PFSK-1 (cell line): Measurements from ENCODE around the gene ALPI.

ENCODE experiments used
- FOXP2 ChIP-seq: optimal IDR thresholded peaks from 2 replicates; pipeline ENCODE3; 2011; ENCODE audit warnings: borderline replicate concordance, control low read depth, inconsistent platforms; ENCODE audit not compliant: insufficient read depth; ENCODE audit errors: extremely low read length, extremely low read depth
- POLR2AphosphoS5 ChIP-seq: IDR thresholded peaks from 2 replicates; pipeline ENCODE4 v1.6.1; 2012; ENCODE audit warnings: low read depth, mild to moderate bottlenecking, control low read depth, low read length, moderate library complexity
- SIN3A ChIP-seq: IDR thresholded peaks from 2 replicates; pipeline ENCODE4 v1.6.1; 2012; ENCODE audit warnings: mild to moderate bottlenecking, low read length, moderate library complexity, borderline replicate concordance; ENCODE audit not compliant: insufficient read depth
- TAF1 ChIP-seq: IDR thresholded peaks from 2 replicates; pipeline ENCODE4 v1.6.1; 2012; ENCODE audit warnings: low read length, control low read depth, borderline replicate concordance; ENCODE audit not compliant: insufficient read depth
- TF ChIP-seq, protein P1 (sequence below), 2 experiments: IDR thresholded peaks; 2 replicates each; pipeline versions ENCODE4 v1.6.1 to v1.8.0; 2011 to 2012; ENCODE audit warnings: low read depth in 2 of 2, low read length in 2 of 2, control low read depth in 1 of 2, inconsistent platforms in 1 of 2, mild to moderate bottlenecking in 1 of 2, moderate library complexity in 1 of 2; ENCODE audit not compliant: insufficient read depth in 1 of 2

The ALPI gene

DNA sequence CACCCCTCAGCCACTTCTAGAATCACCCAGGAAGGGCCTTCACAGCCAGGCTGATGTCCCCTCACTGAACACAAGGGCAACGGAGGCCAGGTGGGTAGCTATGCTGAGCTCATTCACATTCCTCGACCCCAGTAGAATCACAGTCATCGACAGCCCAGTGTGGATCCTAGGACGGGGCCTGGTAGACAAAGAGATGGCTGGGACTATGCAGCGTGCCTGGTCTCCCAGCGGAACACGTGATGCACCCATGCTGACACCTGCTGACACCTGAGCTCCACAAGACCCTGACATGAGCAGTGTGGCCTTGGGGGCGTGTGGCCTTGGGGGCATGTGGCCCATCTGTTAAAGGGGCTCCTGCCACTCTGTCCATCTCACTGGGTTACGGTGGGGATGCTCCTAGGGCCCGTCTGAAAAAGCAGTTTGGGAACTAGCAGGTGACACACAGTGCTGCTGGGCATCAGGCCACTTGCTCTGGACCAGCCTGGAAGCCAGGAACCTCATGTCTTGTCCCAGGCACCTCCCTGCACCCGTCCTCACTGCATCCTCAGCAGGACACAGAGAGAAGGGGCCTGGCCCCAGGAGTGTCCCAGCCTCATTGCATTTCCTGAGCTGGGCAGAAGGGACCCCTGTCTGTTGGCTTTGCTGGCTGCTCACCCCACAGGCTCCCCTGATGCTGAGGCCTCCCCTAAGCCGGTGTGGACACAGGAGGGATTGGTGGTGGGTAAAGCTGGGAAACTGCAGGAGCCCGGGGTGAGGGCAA lies 22.0 kb downstream of the ALPI start:
- no peak for TF ChIP-seq TAF1
- no peak for TF ChIP-seq POLR2AphosphoS5
- no peak for TF ChIP-seq SIN3A
- TF ChIP-seq FOXP2 = no peak
- TF ChIP-seq, protein P1, sequence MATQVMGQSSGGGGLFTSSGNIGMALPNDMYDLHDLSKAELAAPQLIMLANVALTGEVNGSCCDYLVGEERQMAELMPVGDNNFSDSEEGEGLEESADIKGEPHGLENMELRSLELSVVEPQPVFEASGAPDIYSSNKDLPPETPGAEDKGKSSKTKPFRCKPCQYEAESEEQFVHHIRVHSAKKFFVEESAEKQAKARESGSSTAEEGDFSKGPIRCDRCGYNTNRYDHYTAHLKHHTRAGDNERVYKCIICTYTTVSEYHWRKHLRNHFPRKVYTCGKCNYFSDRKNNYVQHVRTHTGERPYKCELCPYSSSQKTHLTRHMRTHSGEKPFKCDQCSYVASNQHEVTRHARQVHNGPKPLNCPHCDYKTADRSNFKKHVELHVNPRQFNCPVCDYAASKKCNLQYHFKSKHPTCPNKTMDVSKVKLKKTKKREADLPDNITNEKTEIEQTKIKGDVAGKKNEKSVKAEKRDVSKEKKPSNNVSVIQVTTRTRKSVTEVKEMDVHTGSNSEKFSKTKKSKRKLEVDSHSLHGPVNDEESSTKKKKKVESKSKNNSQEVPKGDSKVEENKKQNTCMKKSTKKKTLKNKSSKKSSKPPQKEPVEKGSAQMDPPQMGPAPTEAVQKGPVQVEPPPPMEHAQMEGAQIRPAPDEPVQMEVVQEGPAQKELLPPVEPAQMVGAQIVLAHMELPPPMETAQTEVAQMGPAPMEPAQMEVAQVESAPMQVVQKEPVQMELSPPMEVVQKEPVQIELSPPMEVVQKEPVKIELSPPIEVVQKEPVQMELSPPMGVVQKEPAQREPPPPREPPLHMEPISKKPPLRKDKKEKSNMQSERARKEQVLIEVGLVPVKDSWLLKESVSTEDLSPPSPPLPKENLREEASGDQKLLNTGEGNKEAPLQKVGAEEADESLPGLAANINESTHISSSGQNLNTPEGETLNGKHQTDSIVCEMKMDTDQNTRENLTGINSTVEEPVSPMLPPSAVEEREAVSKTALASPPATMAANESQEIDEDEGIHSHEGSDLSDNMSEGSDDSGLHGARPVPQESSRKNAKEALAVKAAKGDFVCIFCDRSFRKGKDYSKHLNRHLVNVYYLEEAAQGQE (IDR thresholded peaks at IDR 0.05; ENCODE audit: insufficient read depth in 1 of 2, low read depth in 2 of 2, low read length in 2 of 2) = no peak

DNA sequence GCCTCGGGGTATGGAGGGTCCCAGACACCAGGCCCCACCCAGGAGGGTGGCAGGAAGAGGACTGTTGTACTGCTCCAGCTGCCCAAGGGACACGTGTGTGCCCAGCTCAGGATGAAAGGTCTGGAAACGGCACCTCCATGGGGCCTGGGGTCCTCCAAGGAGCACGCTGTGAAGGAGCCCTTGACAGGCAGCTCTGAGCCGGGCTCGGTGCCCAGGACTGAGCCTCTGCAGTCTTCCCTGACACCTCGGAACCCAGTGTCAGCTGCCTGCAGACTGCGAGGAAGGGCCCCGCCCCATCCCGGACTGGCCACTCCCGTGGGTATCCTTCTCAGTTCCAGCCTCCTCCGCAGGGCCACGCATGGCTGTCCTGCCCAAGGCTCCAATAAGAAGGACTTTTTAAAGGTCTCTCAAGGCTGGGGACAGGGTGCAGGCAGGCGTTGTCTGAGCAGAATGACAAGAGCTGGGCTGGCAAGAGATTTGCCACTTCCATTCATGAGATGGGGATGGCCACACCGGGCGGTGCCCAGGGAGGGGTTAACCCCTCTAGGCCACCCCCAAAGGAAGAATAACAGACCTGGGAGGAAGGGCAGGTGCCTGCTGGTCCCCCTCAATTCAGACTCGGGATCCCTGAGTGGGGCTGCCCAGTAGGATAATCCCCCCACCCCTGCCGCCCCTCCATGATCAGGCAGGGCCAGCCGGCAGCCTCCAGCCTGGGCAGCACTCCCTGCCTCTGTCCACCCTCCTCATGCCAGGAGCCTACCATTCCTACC lies 22.8 kb downstream of the ALPI start:
- no peak for TF ChIP-seq SIN3A
- TF ChIP-seq, protein P1 (IDR thresholded peaks at IDR 0.05; ENCODE audit: insufficient read depth in 1 of 2, low read depth in 2 of 2, low read length in 2 of 2) = no peak
- no peak for TF ChIP-seq FOXP2
- TF ChIP-seq TAF1 = no peak
- TF ChIP-seq POLR2AphosphoS5 = no peak

DNA sequence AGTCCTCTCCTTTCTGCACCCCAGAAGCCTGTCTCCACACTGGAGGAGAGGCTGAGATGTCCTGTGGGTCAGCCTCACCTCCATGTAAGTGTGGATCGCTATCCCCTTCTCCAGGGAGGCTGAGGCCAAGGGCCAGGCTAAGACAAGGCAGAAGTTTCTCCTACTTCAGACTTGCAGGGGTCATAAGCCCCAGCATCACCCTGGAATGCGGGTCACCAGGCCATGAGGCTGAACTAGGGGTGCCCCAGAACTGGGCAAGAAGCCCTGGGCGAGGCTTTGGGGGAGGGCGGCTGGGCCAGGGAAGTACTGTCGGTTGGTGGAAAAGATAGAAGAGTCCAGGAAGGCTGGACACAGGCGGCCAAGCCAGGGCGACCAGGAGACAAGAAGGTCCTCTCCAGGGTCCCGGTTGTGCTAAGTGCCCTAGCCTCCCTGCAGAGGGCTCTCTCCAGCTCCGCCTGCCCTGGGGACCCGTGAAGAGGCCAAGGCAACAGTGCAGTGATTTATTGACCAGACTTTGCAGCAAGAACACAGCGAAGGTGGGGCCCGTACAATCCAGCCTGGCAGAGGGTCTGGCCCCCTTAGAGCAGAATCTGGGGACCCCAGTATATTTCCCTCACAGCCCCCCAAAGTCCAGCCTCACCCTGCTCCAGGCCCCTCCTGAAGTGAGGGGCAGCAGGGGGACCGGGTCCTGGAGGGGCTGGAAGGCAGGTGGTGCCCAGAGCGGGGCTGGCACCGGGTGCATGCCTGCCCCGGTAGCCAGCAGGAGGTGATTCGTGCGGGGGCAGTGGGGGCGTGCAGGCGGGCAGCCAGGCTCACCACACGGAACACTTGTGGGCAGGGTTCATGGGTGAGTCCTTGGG lies 23.6 kb downstream of the ALPI start:
- TF ChIP-seq SIN3A (no peak), TAF1 (no peak), FOXP2 (no peak), POLR2AphosphoS5 (no peak)
- TF ChIP-seq, protein P1 (IDR thresholded peaks at IDR 0.05; ENCODE audit: insufficient read depth in 1 of 2, low read depth in 2 of 2, low read length in 2 of 2) = no peak

DNA sequence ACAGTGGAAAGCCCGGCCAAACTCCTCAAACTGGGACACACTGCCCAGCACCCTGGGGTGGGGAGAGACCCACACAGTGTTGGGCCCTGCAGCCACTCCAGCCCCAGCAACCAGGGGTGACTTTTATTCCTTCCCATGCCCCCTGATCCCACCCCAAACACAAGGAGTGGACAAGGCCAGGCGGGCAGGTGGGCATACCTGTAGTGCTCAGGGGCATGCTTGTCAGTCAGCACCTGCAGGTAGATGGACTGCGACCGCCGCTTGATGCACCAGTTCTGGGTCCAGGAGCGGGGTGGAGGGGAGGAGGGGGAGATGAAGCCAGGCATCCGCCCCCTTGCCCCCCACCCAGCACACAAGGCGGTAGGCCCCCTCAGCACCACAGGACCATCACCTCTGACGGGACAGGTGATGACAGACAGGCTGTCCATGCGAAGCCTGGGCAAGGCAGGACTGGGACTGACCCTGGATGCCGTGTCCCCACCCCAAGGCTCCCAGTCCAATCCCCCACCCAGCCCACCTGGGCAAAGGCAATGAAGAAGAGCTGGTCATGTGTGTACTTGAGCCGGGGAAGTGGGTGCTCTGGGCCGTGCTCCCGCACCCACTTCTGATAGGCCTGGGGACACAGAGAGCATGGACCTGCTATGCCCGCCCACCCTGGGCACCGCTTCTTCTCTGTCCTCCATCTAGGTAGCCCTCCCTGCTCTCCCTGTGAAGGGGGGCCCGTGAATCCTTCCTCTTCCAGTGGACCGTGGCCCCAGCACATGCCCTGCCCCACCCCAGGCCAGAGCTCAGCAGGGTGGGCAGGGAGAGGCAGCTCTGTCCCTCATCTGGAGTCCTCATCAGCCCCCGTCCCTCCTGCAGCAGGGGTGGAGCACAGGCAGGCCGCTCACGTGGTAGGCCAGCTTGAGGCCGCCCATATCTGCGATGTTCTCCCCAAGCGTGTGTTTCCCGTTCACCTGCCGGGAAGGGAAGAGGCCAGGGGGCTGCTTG lies 24.5 kb downstream of the ALPI start:
- TF ChIP-seq TAF1 = no peak
- no peak for TF ChIP-seq SIN3A
- no peak for TF ChIP-seq FOXP2
- TF ChIP-seq POLR2AphosphoS5 = no peak
- TF ChIP-seq, protein P1 (IDR thresholded peaks at IDR 0.05; ENCODE audit: insufficient read depth in 1 of 2, low read depth in 2 of 2, low read length in 2 of 2) = no peak
